ENCODE measurements around the gene SASH1.

- TF ChIP-seq REST (IDR thresholded peaks at IDR 0.05; ENCODE audit: borderline replicate concordance): no peak
- TF ChIP-seq, protein P1, sequence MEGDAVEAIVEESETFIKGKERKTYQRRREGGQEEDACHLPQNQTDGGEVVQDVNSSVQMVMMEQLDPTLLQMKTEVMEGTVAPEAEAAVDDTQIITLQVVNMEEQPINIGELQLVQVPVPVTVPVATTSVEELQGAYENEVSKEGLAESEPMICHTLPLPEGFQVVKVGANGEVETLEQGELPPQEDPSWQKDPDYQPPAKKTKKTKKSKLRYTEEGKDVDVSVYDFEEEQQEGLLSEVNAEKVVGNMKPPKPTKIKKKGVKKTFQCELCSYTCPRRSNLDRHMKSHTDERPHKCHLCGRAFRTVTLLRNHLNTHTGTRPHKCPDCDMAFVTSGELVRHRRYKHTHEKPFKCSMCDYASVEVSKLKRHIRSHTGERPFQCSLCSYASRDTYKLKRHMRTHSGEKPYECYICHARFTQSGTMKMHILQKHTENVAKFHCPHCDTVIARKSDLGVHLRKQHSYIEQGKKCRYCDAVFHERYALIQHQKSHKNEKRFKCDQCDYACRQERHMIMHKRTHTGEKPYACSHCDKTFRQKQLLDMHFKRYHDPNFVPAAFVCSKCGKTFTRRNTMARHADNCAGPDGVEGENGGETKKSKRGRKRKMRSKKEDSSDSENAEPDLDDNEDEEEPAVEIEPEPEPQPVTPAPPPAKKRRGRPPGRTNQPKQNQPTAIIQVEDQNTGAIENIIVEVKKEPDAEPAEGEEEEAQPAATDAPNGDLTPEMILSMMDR (IDR thresholded peaks at IDR 0.05; ENCODE audit: poor library complexity, severe bottlenecking): no peak
- TF ChIP-seq EZH2 (IDR thresholded peaks at IDR 0.05; ENCODE audit: borderline replicate concordance, insufficient read depth, low read length, poor library complexity, severe bottlenecking): no peak
- TF ChIP-seq RAD21 (conservative IDR thresholded peaks at IDR 0.05): no peak
- TF ChIP-seq EP300 (conservative IDR thresholded peaks at IDR 0.05; ENCODE audit: poor library complexity, severe bottlenecking): no peak
- no peak for TF ChIP-seq SMC3 (conservative IDR thresholded peaks at IDR 0.05; ENCODE audit: poor library complexity)
- no peak for TF ChIP-seq POLR2AphosphoS5 (IDR thresholded peaks at IDR 0.05)
- no peak for TF ChIP-seq MXI1 (conservative IDR thresholded peaks at IDR 0.05; ENCODE audit: poor library complexity, severe bottlenecking)
- no peak for TF ChIP-seq TAF1 (IDR thresholded peaks at IDR 0.05; ENCODE audit: low read depth)
Measured at GRCh38 chr6:148573922-148574321, 231.3 kb downstream of the SASH1 start.

All from neural cell (in vitro differentiated cells).